ENCODE data around the gene FHL3.

DNA sequence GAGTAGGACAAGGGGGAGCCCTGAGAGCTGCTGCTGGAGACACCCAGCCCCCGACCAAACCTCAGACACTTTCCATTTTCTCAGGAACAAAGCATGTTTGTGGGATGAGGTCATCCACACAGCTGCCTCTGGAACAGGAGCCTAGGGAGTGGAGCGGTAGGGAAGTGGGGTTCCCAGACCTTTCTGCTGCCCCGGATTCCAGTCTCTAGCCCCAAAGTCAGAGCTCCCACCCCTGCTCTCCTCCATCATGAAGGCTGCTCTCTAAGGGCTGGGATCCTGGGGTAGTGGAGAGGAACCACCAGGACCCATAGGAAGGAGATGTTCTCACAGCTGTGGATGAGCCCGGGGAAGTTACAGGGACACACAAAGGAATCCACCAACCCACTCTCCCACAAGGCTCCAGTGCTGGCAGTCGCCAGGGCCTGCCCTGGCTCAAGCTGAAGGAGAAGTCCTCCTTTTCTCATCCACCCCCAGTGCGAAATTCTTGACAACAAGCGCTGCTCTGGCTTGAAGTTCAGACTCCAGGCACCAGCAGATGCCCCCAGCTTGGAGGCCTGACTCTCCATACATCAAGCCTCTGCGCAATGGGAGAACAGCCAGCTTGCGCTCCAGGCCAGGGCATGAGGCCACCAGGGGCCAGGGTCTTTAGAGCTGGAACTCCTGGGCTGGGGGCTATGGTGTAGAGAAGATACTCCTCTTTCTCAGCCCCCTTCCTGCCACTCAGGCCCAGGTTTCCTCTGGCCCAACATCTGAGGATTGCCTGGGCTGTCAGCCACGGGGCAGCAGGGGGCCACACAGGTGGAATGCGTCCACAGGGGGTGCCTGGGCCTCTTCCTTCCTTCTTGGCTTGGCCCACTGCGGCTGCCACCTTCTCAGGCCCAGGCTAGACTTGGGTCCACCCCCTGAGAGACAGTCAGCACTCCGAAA, 4.5 kb downstream of the FHL3 start:
- TF ChIP-seq, protein P1, sequence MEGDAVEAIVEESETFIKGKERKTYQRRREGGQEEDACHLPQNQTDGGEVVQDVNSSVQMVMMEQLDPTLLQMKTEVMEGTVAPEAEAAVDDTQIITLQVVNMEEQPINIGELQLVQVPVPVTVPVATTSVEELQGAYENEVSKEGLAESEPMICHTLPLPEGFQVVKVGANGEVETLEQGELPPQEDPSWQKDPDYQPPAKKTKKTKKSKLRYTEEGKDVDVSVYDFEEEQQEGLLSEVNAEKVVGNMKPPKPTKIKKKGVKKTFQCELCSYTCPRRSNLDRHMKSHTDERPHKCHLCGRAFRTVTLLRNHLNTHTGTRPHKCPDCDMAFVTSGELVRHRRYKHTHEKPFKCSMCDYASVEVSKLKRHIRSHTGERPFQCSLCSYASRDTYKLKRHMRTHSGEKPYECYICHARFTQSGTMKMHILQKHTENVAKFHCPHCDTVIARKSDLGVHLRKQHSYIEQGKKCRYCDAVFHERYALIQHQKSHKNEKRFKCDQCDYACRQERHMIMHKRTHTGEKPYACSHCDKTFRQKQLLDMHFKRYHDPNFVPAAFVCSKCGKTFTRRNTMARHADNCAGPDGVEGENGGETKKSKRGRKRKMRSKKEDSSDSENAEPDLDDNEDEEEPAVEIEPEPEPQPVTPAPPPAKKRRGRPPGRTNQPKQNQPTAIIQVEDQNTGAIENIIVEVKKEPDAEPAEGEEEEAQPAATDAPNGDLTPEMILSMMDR (IDR thresholded peaks at IDR 0.05 in 8 of 11, conservative IDR thresholded peaks at IDR 0.05 in 3 of 11): no peak
- no peak for TF ChIP-seq POLR2A (IDR thresholded peaks at IDR 0.05)

Data from spleen (tissue), 7 donors.